ENCODE data around the gene RPS21.

Gene RPS21

DNA sequence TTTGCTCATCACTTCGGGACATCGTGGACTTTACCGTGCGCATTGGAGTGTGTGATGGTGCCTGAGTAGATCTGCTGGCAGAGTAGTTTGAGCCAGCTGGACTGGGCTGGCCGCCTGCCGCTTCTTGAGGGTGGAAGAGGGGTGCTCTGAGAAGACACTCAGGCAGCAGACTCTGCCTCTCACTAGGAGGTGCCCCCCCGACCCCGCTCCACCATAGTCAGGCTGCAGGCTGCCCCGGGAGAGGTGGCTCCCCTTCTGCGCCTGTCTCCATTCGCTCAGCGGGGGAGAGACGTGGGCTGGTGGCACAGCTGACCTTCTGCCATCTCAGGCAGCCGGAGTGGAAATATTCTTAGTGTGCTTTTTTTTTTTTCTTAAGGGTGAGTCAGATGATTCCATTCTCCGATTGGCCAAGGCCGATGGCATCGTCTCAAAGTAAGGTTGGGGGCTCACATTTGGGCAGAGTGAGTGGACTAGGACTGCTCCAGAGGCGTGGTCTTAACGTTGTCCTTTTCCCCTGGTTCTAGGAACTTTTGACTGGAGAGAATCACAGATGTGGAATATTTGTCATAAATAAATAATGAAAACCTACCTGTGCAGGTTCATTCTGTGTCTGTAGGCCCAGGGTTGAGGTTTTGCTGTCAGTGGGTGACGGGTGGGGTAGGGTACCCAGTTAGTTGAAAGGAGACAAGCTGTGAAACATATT is 1.2 kb downstream of the RPS21 start:
- Histone ChIP-seq H3K4me1 (ENCODE audit: insufficient read depth, low read length, poor library complexity, severe bottlenecking) (peaks cover 26% of the 10 kb centered on the region), H3K9me2 (replicated peaks; ENCODE audit: low read depth, low read length) (no peaks in the 10 kb centered on the region), H3K9ac (ENCODE audit: low read depth, low read length, poor library complexity, severe bottlenecking) (peak overlapping the region; percentile 98), H3K36me3 (ENCODE audit: insufficient read depth, low read length) (peaks cover 21% of the 10 kb centered on the region; the same call in 1 of the 2 replicates), H3K9me3 (ENCODE audit: insufficient read depth, low read depth, low read length) (no peaks in the 10 kb centered on the region), H3F3A (ENCODE audit: low read depth) (no peaks in the 10 kb centered on the region; the same call in 1 of the 2 replicates), H3K79me2 (ENCODE audit: insufficient read depth, low read length) (peaks cover 65% of the 10 kb centered on the region), H4K20me1 (ENCODE audit: insufficient read depth, low read length, poor library complexity, severe bottlenecking) (peaks cover 40% of the 10 kb centered on the region), H3K27me3 (ENCODE audit: insufficient read depth, low read length, poor library complexity, severe bottlenecking) (peaks cover 5% of the 10 kb centered on the region), H3K4me2 (ENCODE audit: low read depth, low read length, poor library complexity, severe bottlenecking) (peak overlapping the region; percentile 88), H2AFZ (ENCODE audit: low read length) (no peak overlapping the region), H3K4me3 (ENCODE audit: low read length, poor library complexity, severe bottlenecking) (peak overlapping the region; percentile 98)
- TF ChIP-seq, protein P1, sequence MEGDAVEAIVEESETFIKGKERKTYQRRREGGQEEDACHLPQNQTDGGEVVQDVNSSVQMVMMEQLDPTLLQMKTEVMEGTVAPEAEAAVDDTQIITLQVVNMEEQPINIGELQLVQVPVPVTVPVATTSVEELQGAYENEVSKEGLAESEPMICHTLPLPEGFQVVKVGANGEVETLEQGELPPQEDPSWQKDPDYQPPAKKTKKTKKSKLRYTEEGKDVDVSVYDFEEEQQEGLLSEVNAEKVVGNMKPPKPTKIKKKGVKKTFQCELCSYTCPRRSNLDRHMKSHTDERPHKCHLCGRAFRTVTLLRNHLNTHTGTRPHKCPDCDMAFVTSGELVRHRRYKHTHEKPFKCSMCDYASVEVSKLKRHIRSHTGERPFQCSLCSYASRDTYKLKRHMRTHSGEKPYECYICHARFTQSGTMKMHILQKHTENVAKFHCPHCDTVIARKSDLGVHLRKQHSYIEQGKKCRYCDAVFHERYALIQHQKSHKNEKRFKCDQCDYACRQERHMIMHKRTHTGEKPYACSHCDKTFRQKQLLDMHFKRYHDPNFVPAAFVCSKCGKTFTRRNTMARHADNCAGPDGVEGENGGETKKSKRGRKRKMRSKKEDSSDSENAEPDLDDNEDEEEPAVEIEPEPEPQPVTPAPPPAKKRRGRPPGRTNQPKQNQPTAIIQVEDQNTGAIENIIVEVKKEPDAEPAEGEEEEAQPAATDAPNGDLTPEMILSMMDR (conservative IDR thresholded peaks at IDR 0.05; ENCODE audit: low read length): no peak
- TF ChIP-seq EZH2phosphoT487 (IDR thresholded peaks at IDR 0.05; ENCODE audit: borderline replicate concordance): no peak

DNA sequence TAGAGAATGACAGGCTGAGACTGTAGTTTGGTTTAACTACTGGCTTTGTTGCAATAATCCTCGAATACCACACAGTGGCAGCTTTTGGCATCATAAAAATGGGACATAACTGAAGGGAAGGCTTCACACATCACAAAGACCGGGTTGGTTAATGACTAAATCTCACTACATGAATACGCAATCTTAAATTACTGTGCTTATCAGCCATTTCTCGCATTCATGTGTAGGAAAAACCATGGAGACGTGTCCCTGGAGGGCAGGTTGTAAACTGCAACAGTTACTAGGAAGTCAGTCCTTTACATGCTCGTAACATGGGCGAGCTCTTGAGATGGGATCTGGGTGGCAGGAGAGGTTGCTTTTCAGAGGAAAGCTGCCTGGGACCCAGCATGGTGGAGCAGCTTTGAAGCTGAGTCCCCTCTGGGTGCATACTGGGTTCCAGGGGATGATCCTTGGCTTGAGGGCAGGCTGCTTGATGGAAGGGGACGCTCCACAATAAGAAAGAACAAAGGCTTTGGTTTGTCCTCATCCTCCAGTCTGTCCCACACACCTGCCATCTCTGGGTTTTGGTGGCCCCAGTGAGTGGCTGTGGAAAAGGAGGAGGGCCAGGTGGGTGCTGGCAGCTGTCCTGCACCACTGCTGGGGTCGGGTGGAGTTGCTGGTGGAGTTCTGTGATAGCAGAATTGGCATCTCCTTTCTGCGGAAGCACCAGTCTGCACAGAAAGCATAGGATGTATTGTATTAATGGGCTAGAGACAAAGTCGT is 2.1 kb downstream of the RPS21 start:
- peaks cover 65% of the 10 kb centered on the region for H3K79me2 ChIP-seq (ENCODE audit: insufficient read depth, low read length)
- H3K4me1 ChIP-seq (ENCODE audit: insufficient read depth, low read length, poor library complexity, severe bottlenecking): peaks cover 26% of the 10 kb centered on the region
- peak overlapping the region; percentile 98 for H3K9ac ChIP-seq (ENCODE audit: low read depth, low read length, poor library complexity, severe bottlenecking)
- H3K9me2 ChIP-seq (replicated peaks; ENCODE audit: low read depth, low read length): no peaks in the 10 kb centered on the region
- peak overlapping the region; percentile 98 for H3K4me3 ChIP-seq (ENCODE audit: low read length, poor library complexity, severe bottlenecking)
- H4K20me1 ChIP-seq (ENCODE audit: insufficient read depth, low read length, poor library complexity, severe bottlenecking): peaks cover 40% of the 10 kb centered on the region
- H3K36me3 ChIP-seq (ENCODE audit: insufficient read depth, low read length): peaks cover 21% of the 10 kb centered on the region; the same call in 1 of the 2 replicates
- H3K27me3 ChIP-seq (ENCODE audit: insufficient read depth, low read length, poor library complexity, severe bottlenecking): peaks cover 5% of the 10 kb centered on the region
- no peaks in the 10 kb centered on the region for H3K9me3 ChIP-seq (ENCODE audit: insufficient read depth, low read depth, low read length)
- H2AFZ ChIP-seq (ENCODE audit: low read length): no peak overlapping the region
- no peaks in the 10 kb centered on the region; the same call in 1 of the 2 replicates for H3F3A ChIP-seq (ENCODE audit: low read depth)
- peak overlapping the region; percentile 88 for H3K4me2 ChIP-seq (ENCODE audit: low read depth, low read length, poor library complexity, severe bottlenecking)
- TF ChIP-seq EZH2phosphoT487 (IDR thresholded peaks at IDR 0.05; ENCODE audit: borderline replicate concordance): no peak
- TF ChIP-seq, protein P1 (conservative IDR thresholded peaks at IDR 0.05; ENCODE audit: low read length): 0 out of 2 replicates have a peak, but pooled peaks have one; percentile 14

DNA sequence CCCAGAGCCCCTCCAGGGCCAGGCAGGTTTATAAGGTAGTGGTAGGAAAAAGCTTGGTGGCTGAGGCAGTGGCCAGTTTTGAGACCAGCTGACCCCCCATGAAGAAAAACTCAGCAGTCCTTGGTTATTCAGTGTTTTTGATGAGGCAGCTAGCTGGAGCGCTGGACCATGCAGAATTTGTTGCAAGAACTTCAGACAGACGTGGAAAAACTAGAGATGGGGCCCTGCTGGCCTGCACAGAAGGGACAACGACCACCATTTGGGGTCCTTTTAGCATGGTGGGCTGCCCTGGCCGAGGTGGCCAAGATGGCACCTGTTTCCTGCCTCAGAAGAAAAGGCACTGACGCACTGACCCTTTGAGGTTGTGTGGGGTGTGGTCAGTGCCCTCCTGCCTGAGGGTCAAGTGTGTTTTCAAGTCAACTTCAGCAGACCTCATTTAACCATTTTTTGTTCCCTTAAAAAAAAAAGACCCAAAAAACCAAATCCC is 2.7 kb downstream of the RPS21 start:
- peaks cover 26% of the 10 kb centered on the region for H3K4me1 ChIP-seq (ENCODE audit: insufficient read depth, low read length, poor library complexity, severe bottlenecking)
- H3K4me3 ChIP-seq (ENCODE audit: low read length, poor library complexity, severe bottlenecking): no peak overlapping the region
- H2AFZ ChIP-seq (ENCODE audit: low read length): no peak overlapping the region
- peaks cover 60% of the 10 kb centered on the region for H3K79me2 ChIP-seq (ENCODE audit: insufficient read depth, low read length)
- H3K4me2 ChIP-seq (ENCODE audit: low read depth, low read length, poor library complexity, severe bottlenecking): peak overlapping the region; percentile 88
- peaks cover 40% of the 10 kb centered on the region for H4K20me1 ChIP-seq (ENCODE audit: insufficient read depth, low read length, poor library complexity, severe bottlenecking)
- H3K36me3 ChIP-seq (ENCODE audit: insufficient read depth, low read length): peaks cover 25% of the 10 kb centered on the region; the same call in 1 of the 2 replicates
- H3K9me3 ChIP-seq (ENCODE audit: insufficient read depth, low read depth, low read length): no peaks in the 10 kb centered on the region
- TF ChIP-seq, protein P1 (conservative IDR thresholded peaks at IDR 0.05; ENCODE audit: low read length): no peak
- TF ChIP-seq EZH2phosphoT487 (IDR thresholded peaks at IDR 0.05; ENCODE audit: borderline replicate concordance): no peak
- no peaks in the 10 kb centered on the region; the same call in 1 of the 2 replicates for H3F3A ChIP-seq (ENCODE audit: low read depth)
- peak overlapping the region; percentile 98 for H3K9ac ChIP-seq (ENCODE audit: low read depth, low read length, poor library complexity, severe bottlenecking)
- no peaks in the 10 kb centered on the region for H3K9me2 ChIP-seq (replicated peaks; ENCODE audit: low read depth, low read length)
- peaks cover 5% of the 10 kb centered on the region for H3K27me3 ChIP-seq (ENCODE audit: insufficient read depth, low read length, poor library complexity, severe bottlenecking)

Measured in Loucy (cell line).